HK-2 (cell line): Measurements from ENCODE around the gene ROM1.

Experiments
- DNase-seq: peaks from one replicate; pipeline ENCODE4 v3.0.0-alpha.2; 2018; ENCODE audit not compliant: unreplicated experiment

The ROM1 gene

GRCh38 chr11:62588966-62589637 lies 24.0 kb upstream of the ROM1 start:
- DNase-seq = no peak

DNA sequence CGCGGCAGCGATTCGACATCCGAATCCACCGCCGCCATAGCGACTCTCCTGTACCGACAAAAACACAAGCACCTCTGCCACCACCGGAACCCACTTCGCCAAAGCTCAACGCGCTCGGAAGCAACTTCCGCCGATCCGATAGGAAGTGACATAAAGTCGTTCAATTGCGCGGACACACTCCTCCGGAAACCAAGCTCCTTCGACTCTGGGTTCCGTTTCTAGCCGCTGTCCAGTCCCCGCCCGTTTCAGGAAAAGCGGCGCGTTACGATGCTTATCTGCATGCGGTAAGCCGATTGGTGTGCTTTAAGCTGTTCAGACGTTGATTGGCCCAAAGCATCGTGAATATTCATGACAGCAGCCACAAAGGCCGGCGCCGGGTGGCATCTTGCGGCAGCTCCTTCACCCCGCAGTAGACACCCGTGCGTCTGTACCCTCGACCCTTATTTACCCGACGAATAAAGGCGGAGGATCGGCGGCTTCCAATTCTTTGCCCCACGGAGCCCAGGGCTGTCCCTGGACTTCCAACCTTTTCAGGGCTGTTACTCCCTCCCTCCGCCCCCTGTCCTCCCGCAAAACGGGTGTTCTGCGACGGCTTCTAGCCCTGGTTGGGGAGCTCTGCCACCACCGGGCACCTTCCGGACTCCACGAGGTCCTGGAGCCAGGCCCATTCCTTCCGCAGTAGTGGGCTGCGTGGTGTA lies 21.5 kb upstream of the ROM1 start, which contains the start of gene TUT1:
Gene TUT1, minus strand, starts transcription at position 76 of the 698 bp plus-strand sequence. Its CDS starts 38 bp downstream, at position 38.
- DNase-seq = peak; percentile 94

DNA sequence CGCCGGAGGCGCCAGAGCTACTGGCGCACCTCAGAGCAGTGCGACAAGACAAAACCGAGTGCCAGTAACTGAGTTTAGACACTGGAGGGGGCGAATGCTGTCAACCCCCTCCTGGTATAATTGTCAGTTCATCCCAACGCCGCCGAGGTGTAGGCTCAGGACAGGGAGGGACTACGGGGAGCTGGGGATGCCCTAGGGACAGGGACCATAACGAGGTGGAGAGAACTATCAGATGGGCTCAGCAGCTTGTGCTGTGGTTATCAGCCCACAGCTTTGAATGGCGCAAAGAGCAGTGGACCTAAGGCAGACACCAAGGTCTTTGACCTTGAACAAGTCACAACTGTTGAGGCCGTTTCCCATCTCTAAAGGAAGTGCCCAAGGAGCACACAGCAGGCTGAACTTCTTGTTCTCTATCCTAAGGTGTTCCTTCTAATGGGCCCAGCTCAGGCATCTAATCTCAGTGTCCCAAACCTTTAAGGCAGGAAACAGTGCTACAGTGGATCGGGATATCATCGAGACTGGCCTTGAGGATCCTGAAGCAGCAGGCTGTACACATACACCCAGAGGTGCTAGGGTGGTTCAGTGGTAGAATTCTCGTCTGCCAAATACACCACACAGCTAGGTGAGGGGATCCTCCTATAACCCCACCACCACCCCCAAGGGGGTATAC lies 20.8 kb upstream of the ROM1 start:
- no peak for DNase-seq

DNA sequence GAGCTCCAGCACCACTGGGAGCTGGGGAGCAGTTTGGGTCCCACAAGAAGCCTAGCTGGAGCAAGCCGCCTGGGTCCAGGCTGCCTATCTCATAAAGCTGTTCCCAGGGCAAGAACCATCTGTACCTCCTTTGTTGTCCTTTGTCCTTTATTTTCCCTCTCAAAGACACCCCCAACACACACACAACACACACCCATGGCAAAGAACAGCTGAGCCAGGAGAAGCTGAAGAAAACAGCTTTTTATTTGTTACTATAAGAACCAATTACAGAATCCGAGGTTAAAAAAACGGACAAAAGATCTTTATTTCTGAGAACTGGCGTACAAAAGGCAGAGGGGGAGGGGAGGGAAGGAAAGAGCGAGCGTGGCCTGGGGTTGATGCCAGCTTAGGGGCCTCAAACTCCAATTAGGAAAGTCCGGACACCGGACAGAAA lies 20.1 kb upstream of the ROM1 start:
- no peak for DNase-seq

DNA sequence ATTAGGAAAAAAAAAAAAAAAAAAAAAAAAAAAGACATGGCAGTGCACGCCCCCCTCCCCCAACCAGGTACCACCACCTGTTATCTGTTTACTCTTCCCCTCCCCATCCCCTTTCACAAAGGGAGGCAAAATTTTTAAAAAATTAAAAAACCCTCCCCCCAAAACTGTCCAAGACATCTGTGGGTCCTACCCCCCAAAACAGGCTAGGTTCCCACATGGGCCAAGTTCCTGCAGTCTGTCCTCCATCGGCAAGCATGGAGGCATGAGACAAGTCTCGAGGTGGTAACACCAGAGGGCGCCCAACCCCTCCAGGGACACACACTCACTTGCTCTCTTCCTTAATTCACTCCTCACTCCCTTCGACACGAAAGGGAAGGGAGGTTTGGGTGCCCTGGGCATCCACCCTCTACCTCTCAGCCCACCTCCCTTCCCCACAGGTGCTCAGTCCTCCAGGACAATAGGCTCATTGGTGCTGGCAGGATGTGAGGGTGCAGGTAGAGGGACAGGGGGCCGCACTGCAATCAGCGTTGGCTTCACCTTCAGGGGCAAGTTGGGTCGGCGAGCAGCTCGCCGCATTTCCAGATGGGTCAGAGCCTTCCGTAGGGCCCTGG lies 19.5 kb upstream of the ROM1 start:
- DNase-seq = peak; percentile 45

GRCh38 chr11:62595124-62595523 lies 17.9 kb upstream of the ROM1 start:
- DNase-seq = no peak

- DNase-seq = peak; percentile 75
Observed at GRCh38 chr11:62599069-62599696, 13.9 kb upstream of the ROM1 start.

DNA sequence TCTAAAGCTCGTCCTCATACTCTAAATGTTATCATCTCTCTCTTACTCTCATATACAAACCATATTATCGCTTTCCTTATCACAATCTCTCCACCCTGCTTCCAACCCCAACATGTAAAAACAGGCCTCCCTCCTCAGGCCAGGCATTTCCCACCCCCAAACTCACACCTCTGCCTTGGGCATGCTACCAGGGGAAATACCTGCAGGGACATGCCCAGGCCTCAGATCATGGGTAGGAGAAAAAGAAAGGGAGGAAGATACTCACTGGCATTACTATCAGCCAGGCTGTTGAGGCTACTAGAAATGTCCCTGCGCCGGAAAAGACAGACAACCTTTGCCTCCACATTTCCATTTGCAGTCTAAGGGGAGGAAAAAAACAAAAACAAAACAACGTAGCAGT lies 13.2 kb upstream of the ROM1 start:
- no peak for DNase-seq

DNA sequence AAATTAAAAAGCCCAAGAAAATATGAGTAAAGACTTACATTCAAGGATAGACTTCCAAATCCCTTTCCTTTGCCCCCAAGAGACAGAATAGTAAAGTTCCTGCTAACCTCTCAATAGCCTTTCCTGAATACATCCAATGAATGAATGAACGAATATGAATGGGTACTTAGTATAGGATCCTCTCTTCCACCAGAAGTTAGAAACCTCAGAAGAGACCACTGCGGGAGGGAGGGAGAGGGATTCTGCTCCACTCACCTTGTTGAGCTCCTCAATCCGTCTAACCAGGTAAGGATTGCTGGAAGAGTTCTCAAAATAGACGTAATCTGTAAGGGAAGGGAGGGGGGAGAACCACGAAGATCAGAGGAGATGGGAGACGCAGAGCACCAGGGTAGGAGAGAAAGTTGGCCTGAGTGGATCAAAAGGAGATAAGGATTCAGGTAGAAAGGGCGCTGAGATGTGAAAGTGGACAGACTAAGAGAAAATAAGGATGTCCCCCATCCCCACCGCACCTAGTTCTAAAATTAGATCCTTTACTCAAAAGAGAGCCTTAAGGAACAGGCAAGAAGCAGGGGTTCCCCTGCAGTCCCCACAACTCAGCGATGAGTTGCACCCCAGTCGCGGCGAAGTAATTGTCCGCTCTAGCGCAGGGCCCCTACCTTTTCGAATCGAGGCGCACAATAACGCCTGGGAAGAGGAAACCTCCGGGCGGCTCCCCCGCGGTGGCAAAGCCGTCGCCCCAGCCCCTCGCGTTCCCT lies 12.5 kb upstream of the ROM1 start:
- DNase-seq = no peak

- no peak for DNase-seq
Observed at GRCh38 chr11:62601122-62601371, 12.0 kb upstream of the ROM1 start.

GRCh38 chr11:62601372-62602140 lies 11.5 kb upstream of the ROM1 start, which contains the start of gene MTA2:
Gene MTA2, minus strand, starts transcription at chr11:62601865. Its CDS starts 415 bp downstream, at chr11:62601450.
- peak; percentile 96 for DNase-seq

DNA sequence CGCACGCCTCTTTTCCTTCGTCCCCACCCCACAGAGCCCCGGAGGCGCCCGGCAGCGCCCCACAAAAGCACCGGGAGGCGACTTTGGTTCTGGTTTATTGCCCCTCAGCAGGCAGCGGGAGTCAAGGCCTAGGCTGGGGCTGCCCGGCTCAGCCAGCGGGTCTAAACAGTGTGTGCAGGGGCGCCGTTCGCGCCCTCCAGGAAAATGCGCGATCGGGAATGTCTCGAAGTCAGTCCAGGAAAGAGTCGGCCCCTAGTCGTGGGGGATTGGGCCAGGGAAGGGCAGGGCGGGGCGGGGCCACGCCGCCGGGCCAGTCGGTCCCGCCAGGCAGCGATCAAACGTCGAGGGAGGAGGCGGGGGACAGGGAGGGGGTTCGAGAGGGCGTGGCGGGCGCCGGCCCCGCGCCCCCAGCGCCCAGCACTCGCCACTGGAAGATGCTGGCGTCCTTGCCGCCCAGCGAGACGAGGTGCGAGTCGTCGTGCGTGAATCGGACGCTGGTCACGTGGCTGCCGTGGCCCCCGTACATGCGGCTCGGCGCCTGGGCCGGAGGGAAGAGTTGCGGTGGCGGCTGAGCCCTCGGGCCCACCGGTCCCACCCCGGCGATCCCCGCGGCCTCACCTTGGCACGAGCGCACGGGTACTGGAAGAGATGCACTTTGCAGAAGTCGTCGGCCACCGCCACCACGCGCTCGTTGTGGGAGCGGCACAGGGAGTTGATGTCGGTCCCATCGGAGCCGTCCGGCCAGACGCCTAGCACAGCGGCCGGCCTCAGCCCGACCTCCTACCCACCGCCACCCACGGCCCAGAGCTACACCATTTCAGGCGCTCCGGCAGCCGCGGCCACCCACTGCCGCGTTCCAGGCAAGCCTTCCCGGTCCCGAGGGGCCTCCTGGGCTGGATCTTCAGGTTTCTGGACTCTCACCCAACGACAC lies 10.7 kb upstream of the ROM1 start:
- DNase-seq = no peak

- DNase-seq = no peak
Observed at GRCh38 chr11:62603072-62603408, 10.0 kb upstream of the ROM1 start.

DNA sequence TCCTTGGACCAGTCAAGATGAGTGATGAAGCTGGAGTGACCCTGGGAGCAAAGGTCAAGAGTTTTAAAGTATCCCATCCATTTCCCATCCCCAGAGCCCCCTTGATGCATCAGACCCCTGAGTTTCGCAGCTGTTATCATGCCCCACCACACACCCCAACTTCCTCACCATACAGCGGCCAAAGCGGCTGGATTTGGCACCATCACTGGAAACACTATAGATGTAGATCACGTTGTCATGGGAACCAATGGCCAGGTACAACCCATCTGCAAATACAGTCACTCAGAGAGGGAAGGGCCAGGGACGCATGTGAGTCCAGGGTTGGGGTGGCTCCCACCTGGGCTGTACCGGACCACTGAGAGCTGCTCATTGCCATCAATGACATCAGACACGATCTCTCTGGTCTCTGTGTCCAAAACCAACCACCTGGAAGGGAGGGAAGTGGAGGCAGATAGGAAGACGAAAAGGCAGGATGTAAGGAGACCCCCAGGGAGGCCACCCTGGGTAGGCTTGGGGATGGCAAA lies 9.2 kb upstream of the ROM1 start:
- no peak for DNase-seq

- DNase-seq = no peak
Observed at GRCh38 chr11:62604460-62605120, 8.5 kb upstream of the ROM1 start.

GRCh38 chr11:62605467-62605866 lies 7.6 kb upstream of the ROM1 start:
- DNase-seq = no peak

GRCh38 chr11:62605902-62606301 lies 7.2 kb upstream of the ROM1 start:
- no peak for DNase-seq

DNA sequence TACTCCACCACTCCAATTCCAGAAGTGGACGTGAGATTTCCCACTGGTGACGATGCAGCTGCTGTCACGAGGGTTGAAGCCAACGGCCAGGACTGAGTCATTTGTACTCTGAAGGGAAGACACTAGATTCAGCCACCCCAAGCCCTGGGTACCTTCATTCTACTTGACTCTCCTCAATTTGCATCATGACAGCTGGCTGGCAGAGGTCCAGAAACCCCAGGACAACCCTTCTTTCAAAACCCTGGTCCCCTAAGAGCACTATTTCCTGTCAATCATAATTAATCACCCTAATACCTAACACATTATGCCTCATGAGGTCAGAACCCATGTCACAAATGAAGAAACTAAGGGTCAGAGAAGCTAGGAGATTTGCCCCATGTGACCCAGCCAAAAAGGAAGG lies 5.3 kb upstream of the ROM1 start:
- DNase-seq = no peak

DNA sequence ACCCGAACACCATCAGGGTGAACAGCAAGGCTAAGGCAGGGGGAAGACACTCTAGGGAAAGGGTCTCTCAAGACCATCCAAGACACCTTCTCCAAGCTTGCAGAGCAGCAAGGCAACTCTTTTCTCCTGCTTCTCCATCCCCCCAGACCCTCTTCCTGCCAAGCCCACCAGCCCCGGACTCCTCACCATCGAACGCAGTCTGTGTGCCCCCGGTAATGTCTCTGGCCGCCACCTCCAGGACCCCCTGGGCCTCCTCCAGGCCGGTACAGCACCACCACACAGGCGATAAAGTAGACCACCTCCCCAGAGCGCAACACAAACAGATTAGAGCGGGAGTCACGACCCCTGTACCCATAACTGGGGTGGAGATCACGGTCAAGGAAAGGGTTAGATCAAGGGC lies 4.3 kb upstream of the ROM1 start:
- DNase-seq = no peak
